Dermis blood vessel endothelial cell (primary cell): ENCODE measurements around the gene NPIPB2. TPM values are rescaled to one million over a fixed set of nuclear protein-coding genes. Genes with fewer than 3 reads are reported as not detected.
A peak's percentile ranks its signal among the peaks of the same experiment; 100 is the strongest.
"Not testable (repeated sequence)": the region's sequence is repeated elsewhere in the genome, so short reads cannot be mapped to it uniquely, and the experiment has no call there.

ENCODE experiments used
- DNase-seq: peaks from one replicate; pipeline ENCODE4 v3.0.0; 2010
- total RNA-seq: library from RNA; depleted of rRNA; stranded (reverse); fragments of >200 nt; gene quantifications from 2 replicates; pipeline ENCODE4 v1.2.3, GENCODE V29; 2014

NPIPB2 gene
- 1.0 and 3.6 TPM in 2 replicates for total RNA-seq

DNA sequence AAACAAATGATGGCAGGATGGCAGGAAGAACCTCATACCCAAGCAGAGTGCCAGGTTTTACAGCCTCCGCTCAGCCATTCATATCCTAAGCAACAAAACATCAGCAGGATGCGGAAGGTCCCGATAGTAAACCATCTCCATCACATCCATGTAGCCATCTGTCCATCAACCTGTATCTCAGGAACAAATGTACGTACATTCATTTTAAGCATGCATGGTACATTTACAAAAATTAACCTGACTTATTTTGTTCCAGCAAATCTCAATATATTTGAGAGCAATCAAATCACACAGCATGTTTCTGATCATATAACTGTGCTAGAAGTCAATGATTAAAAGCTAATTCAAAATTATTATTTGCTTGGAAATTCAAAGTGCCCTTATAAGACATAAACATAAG, at the start of gene NPIPB2:
Gene NPIPB2 (minus strand): TSS at position 101 of the 400 bp plus-strand sequence. CDS start 0 bp downstream, at position 101.
- not testable (repeated sequence) for DNase-seq

DNA sequence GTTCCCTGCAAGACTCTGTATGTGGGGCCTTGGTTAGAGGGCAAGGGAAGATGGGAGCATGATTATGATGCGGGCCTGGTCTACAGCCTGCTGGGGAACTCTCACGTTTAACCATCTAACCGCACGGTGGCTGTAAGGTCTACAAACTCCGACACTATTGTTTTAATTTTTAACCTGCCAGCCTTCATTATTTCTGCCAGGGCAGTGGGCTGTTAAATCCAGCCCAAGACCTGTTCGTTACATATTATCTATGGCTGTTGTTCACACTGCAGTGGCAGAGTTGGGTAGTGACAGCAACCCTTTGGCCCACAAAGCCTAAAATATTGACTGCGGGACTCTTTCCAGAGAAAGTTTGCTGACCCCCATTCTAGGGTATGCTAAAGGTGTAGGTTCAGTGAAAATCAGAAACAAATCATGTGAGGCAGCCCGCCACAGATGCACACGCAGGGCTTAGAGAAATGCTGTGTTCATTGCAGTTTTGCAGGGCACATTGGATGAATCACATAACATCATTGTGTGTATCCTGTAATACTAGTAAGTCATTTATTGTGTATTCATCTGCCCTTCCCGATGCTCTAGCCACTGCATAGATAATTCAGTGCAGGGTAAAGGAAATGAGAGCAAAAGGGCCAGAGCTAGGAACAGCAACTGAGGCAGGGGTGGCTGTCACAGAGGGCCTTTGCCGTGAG, 49.0 kb upstream of the NPIPB2 start:
- DNase-seq: no peak

DNA sequence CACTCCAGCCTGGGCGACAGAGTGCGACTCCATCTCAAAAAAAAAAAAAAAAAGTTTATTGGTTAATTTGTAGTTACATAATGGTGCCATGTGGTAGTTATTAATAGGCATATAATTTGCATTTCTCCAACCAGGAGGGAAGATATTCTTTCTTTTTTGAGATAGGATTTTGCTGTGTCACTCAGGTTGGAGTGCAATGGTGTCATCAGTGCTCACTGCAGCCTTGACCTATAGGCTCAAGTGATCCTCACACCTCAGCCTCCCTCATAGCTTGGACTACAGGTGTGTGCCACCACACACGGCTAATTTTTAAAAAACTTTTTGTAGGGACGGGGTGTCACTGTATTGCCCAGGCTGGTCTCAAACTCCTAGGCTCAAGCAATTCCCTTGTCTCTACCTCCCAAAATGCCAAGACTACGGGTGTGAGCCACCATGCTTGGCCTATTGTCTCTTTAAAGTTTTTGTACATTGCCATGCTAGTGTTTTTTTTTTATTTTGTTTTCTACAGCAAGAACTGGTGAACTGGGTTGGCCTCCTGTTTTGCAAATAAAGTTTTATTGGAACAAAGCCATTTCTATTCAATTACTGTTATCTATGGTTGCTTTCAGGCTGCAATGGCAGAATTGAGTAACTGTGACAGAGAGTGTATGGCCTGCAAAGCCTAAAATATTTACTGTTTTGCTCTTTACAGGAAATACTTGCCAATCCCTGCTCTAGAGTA, 46.6 kb upstream of the NPIPB2 start:
- DNase-seq: no peak

DNA sequence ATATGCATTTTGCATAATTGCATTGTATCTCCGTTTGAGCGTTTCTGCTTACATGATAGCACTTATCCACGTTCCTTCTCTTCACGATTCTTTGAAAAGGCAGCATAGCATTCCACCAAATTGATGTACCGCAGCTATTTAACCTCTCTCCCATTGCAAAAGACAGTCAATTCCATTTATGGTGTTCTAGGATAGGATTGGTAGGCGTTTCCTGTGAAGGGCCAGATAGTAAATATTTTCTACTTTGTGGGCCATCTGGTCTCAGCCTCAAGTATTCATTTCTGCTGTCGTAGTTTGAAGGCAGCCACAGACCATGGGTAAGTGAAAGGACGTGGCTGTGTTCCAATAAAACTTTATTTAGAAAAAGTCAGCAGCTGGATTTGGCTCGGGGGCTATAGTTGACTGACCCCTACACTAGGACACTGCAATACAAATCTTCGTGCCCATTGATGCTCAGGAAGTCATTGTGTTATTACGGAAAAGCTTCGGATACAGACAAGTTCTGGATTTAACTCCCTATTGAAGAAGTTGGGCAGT, 44.7 kb upstream of the NPIPB2 start:
- no peak for DNase-seq

DNA sequence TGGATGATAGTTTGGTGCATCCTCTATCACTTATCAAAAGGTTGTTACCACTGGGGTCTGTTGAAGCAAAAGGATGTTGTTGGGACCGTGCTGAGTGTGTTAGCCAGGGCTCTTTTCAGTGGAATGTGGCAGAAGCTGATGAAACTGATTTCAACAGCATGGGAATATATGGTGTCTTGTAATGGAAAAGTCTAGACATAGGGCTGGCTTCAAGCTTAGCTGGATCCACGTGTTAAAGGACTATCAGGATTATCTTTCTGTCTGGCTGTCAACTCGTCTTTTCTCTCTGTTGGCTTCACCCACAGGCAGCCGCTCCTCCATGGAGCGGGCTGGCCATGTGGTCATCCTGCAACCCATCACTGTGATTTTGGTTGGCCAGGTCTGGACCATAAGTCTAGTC, 43.4 kb upstream of the NPIPB2 start:
- DNase-seq: no peak

DNA sequence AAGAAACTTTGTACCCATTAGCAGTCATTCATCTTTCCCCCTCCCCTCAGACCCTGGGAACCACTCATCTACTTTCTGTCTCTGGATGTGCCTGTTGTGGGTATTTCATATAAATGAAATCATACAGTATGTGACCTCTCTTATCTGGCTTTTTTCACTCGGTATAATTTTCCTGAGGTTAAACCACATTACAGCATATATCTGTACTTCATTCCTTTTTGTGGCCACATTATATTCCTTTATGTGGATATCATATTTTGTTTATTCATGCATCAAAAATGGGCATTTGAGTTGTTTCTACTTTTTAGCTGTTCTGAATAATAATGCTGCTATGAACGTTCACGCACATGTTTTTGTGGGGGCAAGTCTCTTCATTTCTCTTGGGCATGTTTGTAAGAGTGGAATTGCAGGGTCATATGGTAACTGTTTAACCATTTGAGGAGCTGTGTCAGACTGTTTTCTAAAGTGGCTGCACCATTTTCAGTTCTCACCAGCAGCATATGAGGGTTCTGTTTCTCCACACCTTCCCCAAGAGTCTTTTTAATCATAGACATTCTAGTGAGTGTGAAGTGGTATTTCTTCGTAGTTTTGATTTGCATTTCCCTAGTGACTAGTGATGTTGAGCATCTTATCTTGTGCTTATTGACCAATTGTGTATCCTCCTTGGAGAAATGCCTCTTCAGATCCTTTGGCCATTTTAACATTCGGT, 38.4 kb upstream of the NPIPB2 start:
- DNase-seq: no peak

DNA sequence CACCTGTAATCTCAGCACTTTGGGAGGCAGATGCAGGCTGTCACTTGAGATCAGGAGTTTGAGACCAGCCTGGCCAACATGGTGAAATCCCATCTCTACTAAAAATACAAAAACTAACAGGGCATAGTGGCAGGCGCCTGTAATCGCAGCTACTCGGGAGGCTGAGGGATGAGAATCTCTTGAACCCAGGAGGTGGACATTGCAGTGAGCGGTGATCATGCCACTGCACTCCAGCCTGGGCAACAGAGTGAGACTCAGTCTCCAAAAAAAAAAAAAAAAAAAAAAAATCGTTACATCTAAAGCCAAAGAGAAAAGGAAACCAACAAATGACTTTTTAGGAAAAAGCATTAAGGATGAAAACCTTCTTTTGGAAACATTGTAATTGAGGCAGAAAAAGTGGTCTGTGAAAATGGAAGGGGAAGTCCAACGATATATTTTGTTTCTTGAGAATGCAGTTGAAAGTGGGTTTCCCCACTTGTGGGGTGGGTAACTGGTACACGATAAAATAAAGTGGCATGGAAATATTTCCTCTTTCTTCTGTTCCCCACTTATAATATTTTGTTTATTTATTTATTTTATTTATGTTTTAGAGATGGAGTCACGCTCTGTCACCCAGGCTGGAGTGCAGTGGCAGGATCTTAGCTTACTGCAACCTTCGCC, 37.3 kb upstream of the NPIPB2 start:
- no peak for DNase-seq

DNA sequence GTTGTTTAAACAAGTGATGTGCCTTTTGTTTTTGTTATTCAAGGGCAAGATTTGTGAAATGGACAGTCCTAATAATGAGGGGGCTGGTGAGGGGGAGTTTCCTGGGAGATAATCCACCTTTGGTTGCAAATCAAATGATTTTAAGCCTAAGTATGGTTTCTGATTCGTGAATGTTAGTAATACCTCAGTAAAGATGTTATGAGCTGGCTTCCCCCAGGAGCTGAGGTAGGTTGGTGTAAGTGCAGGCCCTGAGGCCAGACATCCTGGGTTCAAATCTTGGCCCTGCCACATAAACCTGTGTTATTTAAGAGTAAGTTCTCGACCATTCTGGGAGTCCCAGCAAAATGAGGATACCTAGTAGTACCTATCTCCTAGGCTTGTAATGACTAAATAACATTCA, 36.2 kb upstream of the NPIPB2 start:
- no peak for DNase-seq

DNA sequence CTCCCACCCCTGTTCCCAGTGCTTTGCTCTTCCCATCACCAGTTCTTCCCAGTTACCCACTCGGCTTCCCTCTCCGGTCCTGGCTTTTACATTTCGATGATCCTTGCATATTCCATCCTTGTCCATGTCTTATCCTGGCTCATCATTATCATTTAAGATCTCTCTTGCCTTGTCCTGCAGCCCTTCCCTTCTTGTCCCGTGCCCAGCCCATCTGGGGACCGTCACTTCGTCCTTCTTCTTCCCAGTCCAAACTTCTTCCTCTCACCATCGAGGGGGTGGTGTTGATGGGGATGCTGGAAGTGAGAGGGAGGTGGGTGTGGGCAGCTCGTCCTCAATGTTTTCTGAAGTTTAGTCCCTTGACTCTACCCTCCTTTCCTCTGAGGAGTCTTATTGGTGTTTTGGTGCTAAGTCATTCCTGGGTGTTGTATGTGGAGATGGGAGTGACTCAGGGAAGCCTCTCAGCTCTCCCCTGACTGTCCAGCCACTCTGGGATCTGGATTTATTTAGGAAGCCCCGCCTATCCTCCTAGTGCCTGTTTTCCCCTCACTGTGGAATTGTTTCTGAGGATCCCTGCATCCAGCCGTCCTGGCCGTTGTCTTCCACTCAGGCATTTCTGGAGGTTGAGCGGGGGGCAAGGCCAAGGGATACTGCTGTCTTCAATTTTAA, 35.7 kb upstream of the NPIPB2 start:
- DNase-seq: peak; percentile 24

DNA sequence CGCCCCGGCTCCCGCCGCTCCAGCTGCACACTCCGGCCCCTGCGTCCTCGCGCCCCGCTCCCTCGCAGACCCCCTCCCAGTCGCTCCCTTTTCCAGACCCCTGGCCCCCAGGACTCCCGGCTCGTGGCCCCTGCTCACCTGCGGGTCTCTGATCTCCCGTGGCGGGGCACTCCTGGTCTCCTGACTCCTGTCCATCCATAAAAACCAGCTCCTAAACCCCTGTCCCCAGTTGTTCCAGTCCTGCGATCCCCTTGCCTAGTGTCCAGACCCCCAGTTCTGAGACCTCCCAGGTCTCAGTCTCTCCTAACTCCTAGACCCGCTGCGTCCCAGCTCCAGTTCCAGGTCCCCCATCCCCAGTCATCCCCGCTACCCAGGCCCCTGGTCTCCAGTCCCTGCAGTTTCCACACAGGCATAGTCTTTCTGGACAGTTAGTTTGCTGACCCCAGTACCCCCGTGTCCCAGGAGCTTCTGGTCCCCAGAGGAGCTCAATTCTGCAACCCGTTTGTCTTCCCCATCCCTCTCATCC, 35.1 kb upstream of the NPIPB2 start:
- peak; percentile 16 for DNase-seq

DNA sequence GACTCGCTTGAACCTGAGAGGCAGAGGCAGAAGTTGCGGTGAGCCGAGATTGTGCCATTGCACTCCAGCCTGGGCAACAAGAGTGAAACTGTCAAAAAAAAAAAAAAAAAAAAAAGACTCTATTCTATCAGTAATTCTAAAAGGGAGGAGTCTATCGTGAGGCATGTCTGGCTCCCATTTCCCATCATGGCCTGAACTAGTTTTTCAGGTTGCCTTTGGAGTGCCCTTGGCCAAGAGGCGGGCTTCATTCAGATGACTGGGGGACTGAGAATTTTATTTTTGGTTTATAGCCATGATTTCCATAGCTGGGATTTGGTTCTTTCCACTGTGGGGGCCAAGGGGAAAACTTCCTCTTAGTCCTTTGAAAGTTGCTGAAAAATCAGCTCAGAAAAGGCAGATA, 31.2 kb upstream of the NPIPB2 start:
- no peak for DNase-seq

DNA sequence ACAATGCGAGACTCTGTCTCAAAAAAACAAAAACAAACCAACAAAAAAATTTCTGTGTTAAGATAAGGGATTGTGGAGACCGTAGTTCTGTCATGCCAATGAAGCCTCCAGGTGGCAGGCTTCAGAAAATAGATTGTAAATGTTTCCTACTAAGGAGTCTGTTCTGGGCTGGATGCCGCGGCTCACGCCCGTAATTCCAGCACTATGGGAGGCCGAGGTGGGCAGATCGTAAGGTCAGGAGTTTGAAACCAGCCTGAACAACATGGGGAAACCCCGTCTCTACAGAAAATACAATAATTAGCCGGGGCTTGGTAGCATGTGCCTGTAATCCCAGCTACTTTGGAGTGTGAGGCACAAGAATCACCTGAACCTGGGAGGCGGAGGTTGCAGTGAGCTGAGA, 30.3 kb upstream of the NPIPB2 start:
- DNase-seq: peak; percentile 23

DNA sequence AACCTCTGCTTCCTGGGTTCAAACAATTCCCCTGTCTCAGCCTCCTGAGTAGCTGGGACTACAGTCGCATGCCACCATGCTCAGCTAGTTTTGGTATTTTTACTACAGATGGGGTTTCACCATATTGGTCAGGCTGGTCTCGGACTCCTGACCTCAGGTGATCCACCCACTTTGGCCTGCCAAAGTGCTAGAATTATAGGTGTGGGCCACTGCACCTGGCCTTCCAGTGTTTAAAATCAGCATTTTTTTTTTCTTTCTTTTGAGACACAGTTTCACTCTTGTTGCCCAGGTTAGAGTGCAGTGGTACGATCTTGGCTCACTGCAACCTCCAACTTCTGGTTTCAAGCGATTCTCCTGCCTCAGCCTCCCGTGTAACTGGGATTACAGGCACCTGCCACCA, 28.4 kb upstream of the NPIPB2 start:
- not testable (repeated sequence) for DNase-seq

DNA sequence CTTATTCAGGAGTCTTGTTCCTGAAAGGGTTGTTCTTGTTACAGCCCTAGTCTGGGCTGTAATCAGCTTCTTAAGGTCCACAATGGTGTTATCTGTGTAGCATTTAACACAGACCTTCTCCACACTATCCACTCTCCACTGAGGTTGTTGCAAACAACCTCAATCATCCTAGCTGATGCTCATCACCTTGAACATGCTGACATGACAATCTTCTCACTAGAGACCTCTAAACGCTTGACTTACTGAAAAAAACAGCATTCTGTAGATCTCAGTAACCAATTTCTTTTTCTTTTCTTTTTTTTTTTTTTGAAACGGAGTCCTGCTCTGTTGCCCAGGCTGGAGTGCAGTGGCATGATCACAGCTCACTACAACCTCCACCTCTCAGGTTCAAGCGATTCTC, 26.7 kb upstream of the NPIPB2 start:
- no peak for DNase-seq

DNA sequence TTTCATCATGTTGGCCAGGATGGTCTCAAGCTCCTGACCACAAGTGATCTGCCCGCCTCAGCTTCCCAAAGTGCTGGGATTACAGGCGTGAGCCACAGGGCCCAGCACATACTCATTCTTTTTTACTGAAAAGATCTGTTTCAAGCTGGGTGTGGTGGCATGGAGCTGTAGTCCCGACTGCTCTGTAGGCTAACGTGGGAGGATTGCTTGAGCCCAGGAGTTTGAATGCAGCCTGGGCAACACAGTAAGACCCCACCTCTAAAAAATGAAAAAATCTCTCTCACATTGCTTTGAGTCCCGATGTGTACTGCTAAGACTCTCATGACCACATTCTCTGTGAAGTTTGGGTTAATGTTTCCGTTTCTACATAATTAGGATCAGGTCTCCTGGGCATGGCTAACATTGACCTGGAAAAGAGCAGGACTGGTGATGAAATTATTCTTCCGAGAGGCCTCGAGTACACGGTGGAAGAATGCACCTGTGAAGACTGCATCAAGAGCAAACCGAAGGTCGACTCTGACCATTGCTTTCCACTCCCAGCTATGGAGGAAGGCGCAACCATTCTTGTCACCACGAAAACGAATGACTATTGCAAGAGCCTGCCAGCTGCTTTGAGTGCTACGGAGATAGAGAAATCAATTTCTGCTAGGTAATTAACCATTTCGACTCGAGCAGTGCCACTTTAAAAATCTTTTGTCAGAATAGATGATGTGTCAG, 25.5 kb upstream of the NPIPB2 start:
- DNase-seq: no peak

DNA sequence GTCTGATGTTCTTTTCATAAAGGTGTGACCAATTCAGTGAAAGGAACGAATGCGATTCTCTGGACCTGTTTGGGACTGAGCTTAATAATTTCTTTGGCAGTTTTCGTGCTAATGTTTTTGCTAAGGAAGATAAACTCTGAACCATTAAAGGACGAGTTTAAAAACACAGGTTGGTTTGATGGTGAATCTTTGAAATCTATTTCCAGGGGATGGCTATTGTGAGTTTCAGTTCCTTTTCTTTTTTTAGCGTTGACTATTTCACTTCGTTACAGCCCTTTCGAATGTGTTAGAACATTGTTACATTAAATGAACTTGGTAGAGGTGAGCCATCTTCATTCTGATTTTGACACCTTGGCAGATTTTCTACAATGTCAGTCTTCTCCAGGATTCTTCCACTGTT, 24.3 kb upstream of the NPIPB2 start:
- no peak for DNase-seq

DNA sequence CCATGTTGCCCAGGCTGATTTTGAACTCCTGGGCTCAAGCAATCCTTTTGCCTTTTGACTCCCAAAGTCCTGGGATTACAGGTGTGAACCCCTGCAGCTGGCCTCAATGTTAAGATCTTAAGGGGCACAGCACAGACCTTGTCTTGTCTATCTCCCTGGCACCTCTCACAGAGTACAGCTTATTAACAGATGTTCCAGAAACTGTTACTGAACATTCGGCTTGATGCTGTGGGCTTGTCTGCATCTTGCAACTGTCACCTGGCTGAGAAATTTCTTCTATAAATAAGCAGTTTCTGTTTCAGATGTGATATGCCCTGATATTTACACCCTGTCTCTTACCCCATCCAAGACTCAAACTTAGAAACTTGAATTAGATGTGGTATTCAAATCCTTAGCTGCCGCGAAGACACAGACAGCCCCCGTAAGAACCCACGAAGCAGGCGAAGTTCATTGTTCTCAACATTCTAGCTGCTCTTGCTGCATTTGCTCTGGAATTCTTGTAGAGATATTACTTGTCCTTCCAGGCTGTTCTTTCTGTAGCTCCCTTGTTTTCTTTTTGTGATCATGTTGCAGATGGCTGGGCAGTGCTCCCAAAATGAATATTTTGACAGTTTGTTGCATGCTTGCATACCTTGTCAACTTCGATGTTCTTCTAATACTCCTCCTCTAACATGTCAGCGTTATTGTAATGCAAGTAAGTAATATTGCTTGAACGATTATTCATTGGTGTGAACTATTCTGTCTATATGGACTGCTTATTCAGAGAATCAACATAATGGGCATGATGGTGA, 23.1 kb upstream of the NPIPB2 start, which contains the start of gene TNFRSF17:
Gene TNFRSF17 (plus strand): TSS at position 450 of the 791 bp plus-strand sequence. CDS start 115 bp downstream, at position 565.
- no peak for DNase-seq

DNA sequence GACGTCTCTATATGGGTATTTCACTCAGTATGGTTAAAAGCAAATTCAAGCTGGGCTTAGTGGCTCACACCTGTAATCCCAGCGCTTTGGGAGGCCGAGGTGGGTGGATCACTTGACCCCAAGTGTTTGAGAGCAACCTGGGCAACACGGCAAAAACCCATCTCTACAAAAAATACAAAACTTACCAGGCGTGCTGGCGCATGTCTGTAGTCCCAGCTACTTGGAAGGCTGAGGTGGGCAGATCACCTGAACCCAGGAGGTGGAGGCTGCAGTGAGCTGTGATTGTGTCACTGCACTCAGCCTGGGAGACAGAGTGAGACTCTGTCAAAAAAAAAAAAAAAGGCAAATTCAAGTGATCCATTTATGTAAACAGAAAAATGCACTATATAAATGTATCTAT, 21.9 kb upstream of the NPIPB2 start:
- DNase-seq: no peak

DNA sequence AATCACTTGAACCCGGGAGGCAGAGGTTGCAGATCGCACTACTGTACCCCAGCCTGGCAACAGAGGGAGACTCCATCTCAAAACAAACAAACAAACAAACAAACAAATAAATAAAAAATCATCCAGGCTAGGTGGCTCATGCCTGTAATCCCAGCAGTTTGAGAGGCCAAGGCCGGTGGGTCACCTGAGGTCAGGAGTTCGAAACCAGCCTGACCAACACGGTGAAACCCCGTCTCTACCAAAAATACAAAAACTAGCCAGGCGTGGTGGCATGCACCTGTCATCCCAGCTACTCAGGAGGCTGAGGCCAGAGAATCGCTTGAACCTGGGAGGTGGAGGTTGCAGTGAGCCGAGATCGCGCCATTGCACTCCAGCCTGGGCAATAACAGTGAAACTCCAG, 21.1 kb upstream of the NPIPB2 start:
- not testable (repeated sequence) for DNase-seq

DNA sequence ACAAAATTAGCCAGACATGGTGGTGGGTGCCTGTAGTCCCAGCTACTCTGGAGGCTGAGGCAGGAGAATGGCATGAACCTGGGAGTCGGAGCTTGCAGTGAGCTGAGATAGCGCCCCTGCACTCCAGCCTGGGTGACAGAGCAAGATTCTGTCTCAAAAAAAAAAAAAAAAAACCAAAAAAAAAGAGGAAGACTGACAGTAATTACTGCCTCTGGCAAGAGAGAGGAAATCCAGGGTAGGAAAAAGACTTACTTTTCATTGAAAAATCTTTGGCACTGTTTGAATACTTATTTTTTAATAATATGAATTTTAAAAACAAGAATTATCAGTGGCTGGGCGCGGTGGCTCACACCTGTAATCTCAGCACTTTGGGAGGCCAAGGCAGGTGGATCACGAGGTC, 20.6 kb upstream of the NPIPB2 start:
- not testable (repeated sequence) for DNase-seq
